ENCODE results near the gene DPP6. TPM values are rescaled to one million over a fixed set of nuclear protein-coding genes. Genes with fewer than 3 reads are reported as not detected.

DPP6 gene
- total and polyA plus RNA-seq, 2 experiments from 2014 or later = 0.21 TPM; not detected in 1

- DNase-seq (ENCODE audit: low read depth in 1 of 2, low spot score in 1 of 2) = no peak
- Histone ChIP-seq H3K27me3 (no peaks in the 10 kb centered on the region), H3K4me3 (no peak overlapping the region), H3K9me3 (ENCODE audit: low read depth) (no peaks in the 10 kb centered on the region), H3K27ac (no peak overlapping the region), H3K4me1 (ENCODE audit: low read depth) (peaks cover 4% of the 10 kb centered on the region), H3K36me3 (no peaks in the 10 kb centered on the region)
- TF ChIP-seq CTCF (IDR thresholded peaks at IDR 0.05; ENCODE audit: low read depth, low read length) = no peak
These were observed 790.4 kb downstream of the DPP6 start for GRCh38 chr7:154842591-154842990.

- H3K27me3 ChIP-seq = no peaks in the 10 kb centered on the region
- no peak for DNase-seq (ENCODE audit: low read depth in 1 of 2, low spot score in 1 of 2)
- H3K4me3 ChIP-seq = no peak overlapping the region
- no peak for TF ChIP-seq CTCF (IDR thresholded peaks at IDR 0.05; ENCODE audit: low read depth, low read length)
- H3K4me1 ChIP-seq (ENCODE audit: low read depth) = peaks cover 4% of the 10 kb centered on the region
- H3K9me3 ChIP-seq (ENCODE audit: low read depth) = no peaks in the 10 kb centered on the region
- H3K36me3 ChIP-seq = no peaks in the 10 kb centered on the region
- H3K27ac ChIP-seq = no peak overlapping the region
These were observed 791.6 kb downstream of the DPP6 start for GRCh38 chr7:154843670-154844237.

- DNase-seq (ENCODE audit: low read depth in 1 of 2, low spot score in 1 of 2) = no peak
- no peak for TF ChIP-seq CTCF (IDR thresholded peaks at IDR 0.05; ENCODE audit: low read depth, low read length)
- Histone ChIP-seq H3K4me1 (ENCODE audit: low read depth) (peaks cover 4% of the 10 kb centered on the region), H3K4me3 (no peak overlapping the region), H3K27ac (no peak overlapping the region), H3K9me3 (ENCODE audit: low read depth) (no peaks in the 10 kb centered on the region), H3K27me3 (no peaks in the 10 kb centered on the region), H3K36me3 (no peaks in the 10 kb centered on the region)
These were observed 792.3 kb downstream of the DPP6 start for GRCh38 chr7:154844499-154844898.

GRCh38 chr7:154844955-154845354, 792.8 kb downstream of the DPP6 start:
- Histone ChIP-seq H3K9me3 (ENCODE audit: low read depth) (no peaks in the 10 kb centered on the region), H3K36me3 (no peaks in the 10 kb centered on the region), H3K27me3 (no peaks in the 10 kb centered on the region), H3K4me1 (ENCODE audit: low read depth) (peaks cover 4% of the 10 kb centered on the region), H3K27ac (no peak overlapping the region), H3K4me3 (no peak overlapping the region)
- DNase-seq (ENCODE audit: low read depth in 1 of 2, low spot score in 1 of 2) = no peak
- no peak for TF ChIP-seq CTCF (IDR thresholded peaks at IDR 0.05; ENCODE audit: low read depth, low read length)

- Histone ChIP-seq H3K9me3 (ENCODE audit: low read depth) (no peaks in the 10 kb centered on the region), H3K36me3 (no peaks in the 10 kb centered on the region), H3K4me1 (ENCODE audit: low read depth) (no peaks in the 10 kb centered on the region), H3K27me3 (no peaks in the 10 kb centered on the region), H3K4me3 (no peak overlapping the region), H3K27ac (no peak overlapping the region)
- TF ChIP-seq CTCF (IDR thresholded peaks at IDR 0.05; ENCODE audit: low read depth, low read length) = no peak
- DNase-seq (ENCODE audit: low read depth in 1 of 2, low spot score in 1 of 2) = no peak
These were observed 796.3 kb downstream of the DPP6 start for GRCh38 chr7:154848464-154848863.

Measured in cardiac muscle cell (in vitro differentiated cells and primary cell).